ENCODE results near the gene SHB. TPM values are rescaled to one million over a fixed set of nuclear protein-coding genes. Genes with fewer than 3 reads are reported as not detected.

The SHB gene
- total and polyA plus RNA-seq, 2 experiments from 2014 or later, result 20.8 to 48.3 TPM

GRCh38 chr9:37908283-37908682 lies 160.7 kb downstream of the SHB start:
- Histone ChIP-seq H3K9me2 (replicated peaks; ENCODE audit: insufficient read depth) (no peaks in the 10 kb centered on the region), H3K4me2 (no peak overlapping the region), H3K27me3 (no peaks in the 10 kb centered on the region), H3K4me3 (no peak overlapping the region), H3K4me1 (ENCODE audit: insufficient read depth) (peaks cover 9% of the 10 kb centered on the region), H3K9me3 (ENCODE audit: low read depth) (no peaks in the 10 kb centered on the region), H4K20me1 (ENCODE audit: insufficient read depth, poor library complexity, severe bottlenecking) (no peaks in the 10 kb centered on the region), H3K79me2 (peaks cover under 1% of the 10 kb centered on the region), H3K36me3 (replicated peaks; ENCODE audit: insufficient read depth, low read depth) (no peaks in the 10 kb centered on the region), H3K27ac (no peak overlapping the region), H2AFZ (no peak overlapping the region)
- no peak for TF ChIP-seq EZH2 (IDR thresholded peaks at IDR 0.05; ENCODE audit: borderline replicate concordance)
- TF ChIP-seq CTCF (IDR thresholded peaks at IDR 0.05; ENCODE audit: poor library complexity), result no peak
- TF ChIP-seq EZH2phosphoT487 (IDR thresholded peaks at IDR 0.05; ENCODE audit: low read depth, severe bottlenecking, unreplicated experiment), result no peak
- 50% methylated on average over 4 of the region's 4 CpGs for WGBS (ENCODE audit: low lambda C conversion rate, missing lambda C conversion rate)
- no peak for DNase-seq (ENCODE audit: low spot score)

- WGBS (ENCODE audit: low lambda C conversion rate, missing lambda C conversion rate), result 92% methylated on average over 11 of the region's 11 CpGs
- no peak for DNase-seq (ENCODE audit: low spot score)
Measured at GRCh38 chr9:37906312-37907239, 162.5 kb downstream of the SHB start.

GRCh38 chr9:37905776-37906175 lies 163.3 kb downstream of the SHB start:
- Histone ChIP-seq H2AFZ (no peak overlapping the region), H3K36me3 (replicated peaks; ENCODE audit: insufficient read depth, low read depth) (no peaks in the 10 kb centered on the region), H3K4me1 (ENCODE audit: insufficient read depth) (peaks cover 17% of the 10 kb centered on the region), H3K4me2 (no peak overlapping the region), H3K9me3 (ENCODE audit: low read depth) (no peaks in the 10 kb centered on the region), H3K9me2 (replicated peaks; ENCODE audit: insufficient read depth) (no peaks in the 10 kb centered on the region), H3K27me3 (no peaks in the 10 kb centered on the region), H3K27ac (no peak overlapping the region), H3K79me2 (peaks cover 24% of the 10 kb centered on the region), H4K20me1 (ENCODE audit: insufficient read depth, poor library complexity, severe bottlenecking) (peaks cover 2% of the 10 kb centered on the region), H3K4me3 (no peak overlapping the region)
- WGBS (ENCODE audit: low lambda C conversion rate, missing lambda C conversion rate), result 94% methylated on average over 4 of the region's 4 CpGs
- TF ChIP-seq EZH2phosphoT487 (IDR thresholded peaks at IDR 0.05; ENCODE audit: low read depth, severe bottlenecking, unreplicated experiment), result no peak
- TF ChIP-seq EZH2 (IDR thresholded peaks at IDR 0.05; ENCODE audit: borderline replicate concordance), result no peak
- TF ChIP-seq CTCF (IDR thresholded peaks at IDR 0.05; ENCODE audit: poor library complexity), result no peak
- no peak for DNase-seq (ENCODE audit: low spot score)

More at GRCh38 chr9:37906312-37907239, 162.5 kb downstream of the SHB start:
- Histone ChIP-seq H3K27me3 (no peaks in the 10 kb centered on the region), H3K36me3 (replicated peaks; ENCODE audit: insufficient read depth, low read depth) (no peaks in the 10 kb centered on the region), H3K4me1 (ENCODE audit: insufficient read depth) (peaks cover 17% of the 10 kb centered on the region), H3K27ac (no peak overlapping the region), H3K4me2 (no peak overlapping the region), H3K9me2 (replicated peaks; ENCODE audit: insufficient read depth) (no peaks in the 10 kb centered on the region), H2AFZ (no peak overlapping the region), H4K20me1 (ENCODE audit: insufficient read depth, poor library complexity, severe bottlenecking) (peaks cover 2% of the 10 kb centered on the region), H3K9me3 (ENCODE audit: low read depth) (no peaks in the 10 kb centered on the region), H3K79me2 (peaks cover 16% of the 10 kb centered on the region), H3K4me3 (no peak overlapping the region)
- no peak for TF ChIP-seq CTCF (IDR thresholded peaks at IDR 0.05; ENCODE audit: poor library complexity)
- TF ChIP-seq EZH2phosphoT487 (IDR thresholded peaks at IDR 0.05; ENCODE audit: low read depth, severe bottlenecking, unreplicated experiment), result no peak
- TF ChIP-seq EZH2 (IDR thresholded peaks at IDR 0.05; ENCODE audit: borderline replicate concordance), result no peak
